NCI-H1048 (cell line): ENCODE measurements around the gene TIGD3.

Source experiments
- DNase-seq: peaks from one replicate; lab custom pipeline; 2025; lab: John Stamatoyannopoulos, UW

TIGD3 gene

GRCh38 chr11:65373839-65374580, 19.5 kb downstream of the TIGD3 start:
- no peak for DNase-seq

DNA sequence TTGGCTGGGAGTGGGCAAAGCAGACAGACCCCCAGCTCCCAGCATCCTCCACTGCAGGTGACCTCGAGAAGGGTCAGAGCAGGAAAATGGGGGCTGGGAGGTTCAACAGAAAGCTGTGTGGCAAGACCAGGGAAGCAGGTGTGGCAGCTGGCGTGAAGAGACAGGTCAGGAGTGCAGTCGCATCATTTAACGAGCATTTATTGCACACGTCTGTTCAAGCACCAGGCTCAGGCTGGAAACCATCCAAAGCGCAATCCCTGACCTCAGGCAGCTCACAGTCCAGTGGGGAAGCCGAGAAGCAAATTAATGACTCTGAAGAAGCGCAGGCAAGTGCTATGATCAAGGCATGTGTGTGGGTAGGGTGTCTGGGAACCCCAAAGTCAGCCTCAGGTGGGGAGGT, 20.5 kb downstream of the TIGD3 start:
- DNase-seq, result no peak

GRCh38 chr11:65376138-65376713, 21.7 kb downstream of the TIGD3 start:
- no peak for DNase-seq

- no peak for DNase-seq
These were observed 22.5 kb downstream of the TIGD3 start for GRCh38 chr11:65377036-65377435.

DNA sequence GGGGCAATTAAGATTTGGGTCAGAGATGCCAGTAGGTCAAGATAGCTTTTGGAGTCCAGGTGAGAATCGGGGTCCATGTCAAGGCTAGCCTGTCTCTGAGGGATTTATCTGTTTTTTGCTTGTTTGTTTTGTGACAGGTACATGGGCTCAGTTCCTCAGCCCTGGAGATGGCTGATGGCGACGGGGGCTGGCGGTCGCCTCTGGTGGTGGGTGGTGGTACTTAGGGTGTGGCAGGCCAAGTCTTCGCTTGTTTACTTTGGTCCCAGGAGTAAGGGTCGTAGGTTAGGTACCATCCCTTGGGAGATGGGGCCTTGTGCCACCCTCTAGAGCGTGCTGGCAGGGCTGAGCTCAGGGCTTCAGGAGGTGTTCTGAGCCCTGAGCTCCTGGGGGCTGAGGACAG, 23.2 kb downstream of the TIGD3 start:
- DNase-seq, result no peak

GRCh38 chr11:65378208-65378927, 23.8 kb downstream of the TIGD3 start:
- DNase-seq, result no peak

DNA sequence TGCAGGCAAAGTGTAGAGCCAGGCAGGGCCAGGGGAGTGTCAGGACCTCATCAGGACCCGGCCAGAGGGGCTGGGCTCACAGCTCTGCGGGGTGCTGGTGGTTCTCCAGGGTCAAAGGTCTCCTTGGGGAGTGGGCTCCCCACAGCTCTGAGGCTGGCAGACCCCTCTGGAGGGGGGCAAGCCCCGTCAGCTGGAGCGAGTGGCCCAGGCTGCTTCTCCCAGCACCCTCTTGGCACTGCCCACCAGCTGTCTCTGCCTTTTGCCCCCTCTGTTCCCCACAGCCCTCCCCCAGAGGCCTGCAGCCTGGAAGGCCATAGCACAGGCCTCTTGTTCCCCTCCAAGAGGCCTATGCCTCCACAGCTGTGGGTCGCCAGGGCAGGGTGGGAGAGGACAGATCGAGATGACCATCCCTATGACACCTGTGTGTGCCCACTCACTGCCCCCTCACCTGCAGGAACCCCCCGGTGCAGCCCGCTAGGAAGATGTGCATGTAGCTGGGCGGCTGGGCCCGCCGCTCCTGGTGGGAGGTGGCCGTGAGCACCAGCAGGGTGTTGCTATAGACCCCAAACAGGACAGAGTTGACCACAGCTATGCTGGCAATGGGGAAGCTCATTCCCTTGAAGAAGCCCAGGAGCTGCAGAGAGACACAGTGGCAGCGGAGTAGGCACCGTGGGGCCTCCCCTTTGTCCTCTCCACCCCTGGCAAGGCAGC, 24.5 kb downstream of the TIGD3 start:
- no peak for DNase-seq

- DNase-seq, result no peak
These were observed 25.3 kb downstream of the TIGD3 start for GRCh38 chr11:65379698-65380459.

DNA sequence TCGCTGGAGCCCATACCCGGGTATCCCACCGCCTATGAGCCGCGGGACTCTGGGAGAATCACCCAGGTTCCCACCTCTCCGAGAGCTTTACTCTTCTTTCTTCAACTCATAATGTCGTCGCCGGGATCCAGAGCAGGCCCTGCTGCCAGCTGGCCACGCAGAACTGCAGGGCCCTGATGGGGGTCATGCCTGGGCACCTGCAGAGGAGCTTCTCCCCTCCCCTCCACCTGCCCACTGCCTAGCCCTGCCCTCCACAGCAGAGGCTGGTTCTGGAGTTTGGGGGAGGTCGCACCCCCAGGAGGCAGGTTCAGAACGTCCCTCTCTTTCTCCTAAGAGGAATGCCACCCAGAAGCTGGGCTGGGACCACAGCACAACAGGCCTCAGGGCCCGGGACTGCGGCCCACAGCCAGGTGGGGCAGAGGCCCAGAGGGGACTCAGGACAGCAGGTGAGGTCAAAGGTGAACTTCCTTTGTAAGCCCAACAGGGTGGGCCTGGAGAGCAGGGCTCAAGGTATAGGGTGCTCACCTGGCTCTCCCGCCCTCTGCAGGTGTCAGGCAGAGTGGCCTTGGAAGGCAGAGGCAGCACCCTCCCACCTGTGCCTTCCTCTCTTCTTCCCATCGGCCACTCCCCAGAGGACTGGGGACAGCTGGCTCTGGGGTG, 26.0 kb downstream of the TIGD3 start:
- no peak for DNase-seq

DNA sequence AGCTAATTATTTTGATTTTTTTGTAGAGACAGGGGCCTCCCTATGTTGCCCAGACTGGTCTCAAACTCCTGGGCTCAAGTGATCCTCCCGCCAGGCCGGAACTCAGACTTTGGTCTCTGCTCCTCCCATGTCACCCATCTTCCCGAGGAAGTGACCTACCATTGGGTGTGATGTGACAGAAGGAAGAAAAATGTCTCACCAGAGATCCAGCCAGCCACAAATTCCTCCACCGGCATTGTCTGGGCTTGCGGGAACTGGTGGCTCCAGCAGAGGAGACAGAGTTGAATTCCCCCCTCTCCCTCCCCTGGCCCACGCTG, 27.1 kb downstream of the TIGD3 start:
- DNase-seq, result no peak

DNA sequence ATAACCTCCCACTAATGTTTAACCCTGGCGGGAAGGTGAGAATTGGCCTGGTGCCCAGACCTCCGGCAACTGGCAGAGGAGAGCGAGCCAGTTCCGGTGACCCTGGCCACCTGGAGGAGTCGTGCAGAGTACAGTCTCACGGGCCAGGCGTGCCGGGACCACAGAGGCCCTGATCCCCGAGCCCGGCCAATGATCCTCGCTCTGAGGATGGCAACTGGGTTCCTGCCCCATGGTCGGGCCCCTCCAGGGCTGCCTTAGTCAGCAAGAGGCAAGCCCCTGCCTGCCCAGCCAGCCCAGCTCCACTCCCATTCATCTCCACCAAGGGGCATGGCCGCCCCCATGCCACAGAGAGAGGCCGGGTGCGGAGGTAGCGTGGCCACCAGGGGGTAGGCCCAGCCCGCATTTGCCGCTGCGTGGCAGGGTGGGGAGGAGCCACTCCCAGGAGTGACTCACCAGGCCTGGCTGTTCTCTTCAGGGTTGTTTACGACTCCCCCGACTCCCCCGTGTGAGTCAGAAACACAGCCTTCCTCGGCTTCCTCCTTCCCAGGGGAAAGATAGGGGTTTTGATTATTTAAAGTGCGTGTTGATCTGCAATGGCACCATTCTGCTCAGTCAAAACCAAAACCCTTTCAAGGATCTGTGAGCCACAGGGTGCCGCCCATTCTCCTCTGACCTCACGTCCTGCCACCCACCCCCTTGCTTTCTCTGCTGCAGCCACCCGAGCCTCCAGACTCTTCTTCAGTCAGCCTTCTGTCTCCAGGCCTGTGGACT, 27.7 kb downstream of the TIGD3 start, which contains the start of gene SLC25A45:
Gene SLC25A45, minus strand, starts transcription at position 614 of the 771 bp plus-strand sequence. CDS start 695 bp downstream, outside the sequence.
- peak; percentile 46 for DNase-seq

- DNase-seq, result no peak
These were observed 28.3 kb downstream of the TIGD3 start for GRCh38 chr11:65382804-65383368.

GRCh38 chr11:65383778-65384177, 29.2 kb downstream of the TIGD3 start:
- DNase-seq, result no peak

- DNase-seq, result no peak
These were observed 29.8 kb downstream of the TIGD3 start for GRCh38 chr11:65384301-65384889.

DNA sequence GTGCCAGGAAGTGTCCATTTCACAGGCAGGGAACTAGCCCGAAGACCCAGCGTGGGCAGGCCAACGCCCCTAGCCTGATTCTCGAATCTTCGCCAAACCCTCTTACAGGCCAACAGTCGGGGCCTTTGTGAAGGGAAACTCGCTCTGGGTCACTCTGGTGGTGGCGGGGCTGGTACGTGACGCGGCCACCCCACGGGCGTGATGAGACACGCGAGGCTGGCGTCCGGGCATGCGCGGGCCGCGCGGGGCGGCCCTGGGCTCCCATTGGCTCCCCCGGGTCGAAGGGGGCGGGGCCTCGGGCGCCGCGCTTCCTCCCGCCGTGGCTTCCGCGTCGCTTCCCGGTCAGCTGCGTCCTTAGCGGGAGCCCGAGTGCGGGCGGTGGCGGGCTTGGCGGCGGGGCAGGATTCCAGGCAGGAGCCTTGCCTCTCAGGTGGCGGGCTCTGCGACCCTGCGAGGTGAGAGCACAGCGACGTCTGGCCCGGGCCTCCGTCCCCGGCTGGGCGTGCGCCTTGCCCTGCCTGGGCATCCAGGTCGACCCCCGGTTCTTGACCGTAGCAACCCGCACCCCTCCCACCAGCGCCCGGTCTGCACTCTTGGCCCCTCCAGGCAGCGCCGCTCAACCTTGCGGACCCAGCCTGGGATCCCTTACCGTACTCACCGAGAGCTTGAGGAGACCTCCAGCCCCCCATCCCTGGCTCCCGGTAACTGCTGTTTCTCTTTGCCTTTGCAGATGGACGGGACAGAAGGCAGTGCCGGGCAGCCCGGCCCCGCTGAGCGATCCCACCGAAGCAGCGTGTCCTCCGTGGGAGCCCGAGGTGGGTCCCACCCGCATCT, 32.0 kb downstream of the TIGD3 start, which contains the start of gene FRMD8:
Gene FRMD8, plus strand, starts transcription at position 331 of the 834 bp plus-strand sequence. Its CDS starts 400 bp downstream, at position 731.
- DNase-seq, result peak; percentile 67

DNA sequence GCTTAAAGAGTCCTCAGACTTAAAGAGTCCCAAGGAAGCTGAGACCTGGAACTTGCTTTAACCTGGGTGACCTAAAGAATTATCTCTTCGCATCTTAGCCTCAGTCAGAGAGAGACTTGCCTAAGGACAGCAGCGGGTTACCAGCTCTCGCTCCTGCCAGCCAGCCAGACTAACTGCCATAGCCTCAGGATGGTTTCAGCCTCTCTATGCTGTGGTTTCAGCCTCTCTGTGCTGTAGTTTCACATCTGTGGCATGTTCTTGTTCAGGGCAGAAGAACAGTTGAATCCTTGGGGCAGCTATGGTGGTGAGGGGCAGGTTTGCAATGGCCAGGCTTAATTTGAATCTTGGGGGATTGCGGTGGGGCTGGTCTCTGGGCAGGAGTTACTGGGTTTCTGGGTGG, 34.2 kb downstream of the TIGD3 start:
- no peak for DNase-seq

GRCh38 chr11:65389294-65389980, 34.9 kb downstream of the TIGD3 start:
- DNase-seq, result no peak
